Measurements from ENCODE around the gene LITAF.

GRCh38 chr16:11511801-11512200, 74.9 kb downstream of the LITAF start:
- TF ChIP-seq CTCF (IDR thresholded peaks at IDR 0.05 in 2 of 3, conservative IDR thresholded peaks at IDR 0.05 in 1 of 3; ENCODE audit: borderline replicate concordance in 1 of 3, insufficient read depth in 1 of 3, low read depth in 2 of 3, low read length in 2 of 3) (no peak), YY1 (IDR thresholded peaks at IDR 0.05; ENCODE audit: extremely low read depth, insufficient replicate concordance, low read depth, low read length) (no peak), ZNF274 (IDR thresholded peaks at IDR 0.05; ENCODE audit: low read depth, low read length) (no peak)

Data from HCT116 (cell line).